Calu3 (cell line): ENCODE measurements around the gene FAM89B. TPM values are rescaled to one million over a fixed set of nuclear protein-coding genes. Genes with fewer than 3 reads are reported as not detected.
"Not testable (repeated sequence)": the region's sequence is repeated elsewhere in the genome, so short reads cannot be mapped to it uniquely, and the experiment has no call there.

Experiments used
- BruUV-seq: library from RNA; stranded (reverse); fragments of 400-500 nt; replicated peaks from 2 replicates; lab custom pipeline; 2021; lab: Mats Ljungman, UMichigan
- CTCF ChIA-PET: fragments of 300-600 bp; sonication (Branson Sonifier 250); formaldehyde crosslinking; loops from one replicate; lab custom pipeline; 2022; ENCODE audit warnings: antibody characterized with exemption; lab: Charles Lee
- DNase-seq: peaks from one replicate; pipeline ENCODE4 v3.0.0; 2022
- H3K27ac Mint-ChIP-seq: one replicate; pipeline ENCODE4 v1.8.0; 2022; ENCODE audit warnings: mixed read lengths; ENCODE audit not compliant: unreplicated experiment
- H3K27me3 Mint-ChIP-seq: one replicate; pipeline ENCODE4 v1.8.0; 2022; ENCODE audit warnings: mixed read lengths; ENCODE audit not compliant: unreplicated experiment
- H3K36me3 Mint-ChIP-seq: one replicate; pipeline ENCODE4 v1.8.0; 2022; ENCODE audit warnings: mild to moderate bottlenecking, moderate library complexity, mixed read lengths; ENCODE audit not compliant: insufficient read depth, unreplicated experiment
- H3K4me1 Mint-ChIP-seq: one replicate; pipeline ENCODE4 v1.8.0; 2022; ENCODE audit warnings: mild to moderate bottlenecking, low read depth, mixed read lengths; ENCODE audit not compliant: unreplicated experiment
- H3K4me3 Mint-ChIP-seq: one replicate; pipeline ENCODE4 v1.8.0; 2022; ENCODE audit warnings: mild to moderate bottlenecking, low read depth, moderate library complexity, mixed read lengths; ENCODE audit not compliant: unreplicated experiment
- H3K9me3 Mint-ChIP-seq: one replicate; pipeline ENCODE4 v1.8.0; 2022; ENCODE audit warnings: low read depth, mixed read lengths; ENCODE audit not compliant: unreplicated experiment
- intact Hi-C: fragments of 100-400 bp; cut with micrococcal nuclease; formaldehyde crosslinking; loops from one replicate; pipeline ENCODE4 v1.10.0; 2022; ENCODE audit not compliant: unreplicated experiment
- total RNA-seq: library from RNA; stranded (reverse); gene quantifications from 2 replicates; pipeline ENCODE4 v1.2.3, GENCODE V29; 2022
- TF ChIP-seq, protein P1 (sequence below): fragments of 200-600 bp; IDR thresholded peaks from one replicate; pipeline ENCODE4 v1.8.0; 2022; ENCODE audit warnings: antibody characterized with exemption; ENCODE audit not compliant: unreplicated experiment

The FAM89B gene
- total RNA-seq, 1 experiment from 2014 or later: 29.8 TPM

DNA sequence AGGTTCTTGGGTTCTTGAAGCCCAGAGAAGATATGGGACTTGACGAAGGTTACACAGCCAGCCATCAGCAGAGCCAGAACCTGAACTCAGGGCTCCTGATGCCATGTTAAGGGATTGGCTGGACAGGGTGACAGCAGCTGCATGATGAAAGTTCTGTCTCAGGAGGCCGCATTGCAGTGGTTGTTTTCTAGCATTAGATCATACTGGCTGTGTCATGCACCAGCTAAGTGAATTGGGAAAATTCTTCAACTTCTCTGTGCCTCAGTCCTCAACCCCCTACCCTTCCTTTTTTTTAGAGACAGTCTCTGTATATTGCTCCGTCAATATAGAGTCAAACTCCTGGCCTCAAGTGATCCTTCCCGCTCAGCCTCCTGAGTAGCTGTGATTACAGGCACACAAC lies 8.7 kb upstream of the FAM89B start:
- intact Hi-C loops: no loop called here
- Mint-ChIP-seq H3K27ac (no peak overlapping the region), H3K4me3 (no peak overlapping the region), H3K36me3 (peaks cover 21% of the 10 kb centered on the region), H3K4me1 (peaks cover 47% of the 10 kb centered on the region), H3K9me3 (no peaks in the 10 kb centered on the region), H3K27me3 (no peaks in the 10 kb centered on the region)
- TF ChIP-seq, protein P1, sequence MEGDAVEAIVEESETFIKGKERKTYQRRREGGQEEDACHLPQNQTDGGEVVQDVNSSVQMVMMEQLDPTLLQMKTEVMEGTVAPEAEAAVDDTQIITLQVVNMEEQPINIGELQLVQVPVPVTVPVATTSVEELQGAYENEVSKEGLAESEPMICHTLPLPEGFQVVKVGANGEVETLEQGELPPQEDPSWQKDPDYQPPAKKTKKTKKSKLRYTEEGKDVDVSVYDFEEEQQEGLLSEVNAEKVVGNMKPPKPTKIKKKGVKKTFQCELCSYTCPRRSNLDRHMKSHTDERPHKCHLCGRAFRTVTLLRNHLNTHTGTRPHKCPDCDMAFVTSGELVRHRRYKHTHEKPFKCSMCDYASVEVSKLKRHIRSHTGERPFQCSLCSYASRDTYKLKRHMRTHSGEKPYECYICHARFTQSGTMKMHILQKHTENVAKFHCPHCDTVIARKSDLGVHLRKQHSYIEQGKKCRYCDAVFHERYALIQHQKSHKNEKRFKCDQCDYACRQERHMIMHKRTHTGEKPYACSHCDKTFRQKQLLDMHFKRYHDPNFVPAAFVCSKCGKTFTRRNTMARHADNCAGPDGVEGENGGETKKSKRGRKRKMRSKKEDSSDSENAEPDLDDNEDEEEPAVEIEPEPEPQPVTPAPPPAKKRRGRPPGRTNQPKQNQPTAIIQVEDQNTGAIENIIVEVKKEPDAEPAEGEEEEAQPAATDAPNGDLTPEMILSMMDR: no peak
- no TSS peak for BruUV-seq
- no peak for DNase-seq
- CTCF ChIA-PET: interaction anchor here (1.0 kb wide), 1 partner anchor 13 kb away, joined by 3 read pairs; no protein-coding TSS in a partner anchor

DNA sequence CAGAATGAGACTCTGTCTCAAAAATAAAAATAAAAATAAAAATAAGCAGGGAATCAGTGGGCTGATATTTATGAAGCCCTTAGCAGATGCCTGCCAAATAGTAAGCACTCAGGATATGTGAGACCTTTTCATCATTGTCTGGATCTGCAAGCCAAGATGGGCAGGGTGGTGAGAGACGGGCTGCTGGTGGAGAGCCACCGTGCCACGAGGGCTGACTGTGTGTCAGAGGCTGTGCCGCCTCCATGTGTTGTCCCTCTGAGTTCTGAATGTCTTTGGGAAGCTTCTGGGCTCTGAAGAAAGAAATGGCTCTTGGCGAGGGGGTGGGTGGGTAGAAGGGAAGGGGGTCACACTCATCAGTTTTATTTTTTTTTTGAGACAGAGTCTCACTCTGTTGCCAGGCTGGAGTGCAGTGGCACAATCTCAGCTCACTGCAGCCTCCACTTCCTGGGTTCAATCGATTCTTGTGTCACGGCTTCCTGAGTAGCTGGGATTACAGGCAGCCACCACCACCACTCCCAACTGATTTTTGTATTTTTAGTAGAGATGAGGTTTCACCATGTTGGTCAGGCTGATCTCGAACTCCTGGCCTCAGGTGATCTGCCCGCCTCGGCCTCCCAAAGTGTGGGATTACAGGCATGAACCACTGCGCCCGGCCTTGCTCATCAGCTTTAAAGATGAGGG lies 7.3 kb upstream of the FAM89B start:
- Mint-ChIP-seq H3K36me3 (peaks cover 33% of the 10 kb centered on the region), H3K4me1 (peaks cover 45% of the 10 kb centered on the region)
- DNase-seq, BruUV-seq, intact Hi-C loops, H3K4me3 Mint-ChIP-seq, CTCF ChIA-PET, H3K27me3 Mint-ChIP-seq, H3K9me3 Mint-ChIP-seq, H3K27ac Mint-ChIP-seq: not testable (repeated sequence)

DNA sequence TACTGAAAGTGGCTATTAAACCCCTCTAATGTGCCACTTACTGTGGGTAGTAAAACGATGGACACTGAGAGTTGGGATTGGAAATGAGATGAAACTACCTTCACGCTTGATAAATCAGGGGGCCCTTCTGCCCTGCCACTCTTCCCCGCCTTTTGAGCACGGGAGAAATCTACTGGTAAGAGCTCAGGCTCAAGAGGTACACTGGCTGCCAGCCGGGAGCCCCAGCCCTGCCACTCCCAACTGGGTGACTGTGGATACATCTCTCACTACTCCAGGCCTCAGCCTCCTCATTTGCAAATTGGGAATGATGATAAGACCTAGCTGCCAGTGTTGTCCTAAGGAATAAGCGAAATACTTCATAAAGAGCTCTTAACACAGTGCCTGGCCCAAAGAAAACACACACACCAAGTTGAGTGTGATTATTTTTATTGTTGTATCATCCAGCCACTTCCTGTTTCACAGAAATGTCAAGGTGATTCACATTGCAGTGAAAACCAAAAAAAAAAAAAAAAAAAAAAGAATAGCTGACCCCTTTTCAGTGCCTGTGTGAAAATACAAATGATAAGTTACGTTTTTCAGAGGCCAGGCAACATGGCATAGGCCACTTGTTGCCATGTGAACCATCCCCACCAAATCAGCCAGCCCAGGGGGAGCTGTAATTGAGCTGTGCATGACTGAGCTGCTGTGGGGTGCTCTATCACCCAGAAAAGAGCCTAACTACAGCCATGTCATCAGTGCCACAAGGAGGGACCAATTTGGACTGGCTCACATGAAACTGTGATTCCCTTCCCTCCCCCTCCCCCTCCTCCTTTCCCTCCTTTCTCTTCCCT lies 6.5 kb upstream of the FAM89B start:
- Mint-ChIP-seq H3K27ac (no peak overlapping the region), H3K9me3 (no peaks in the 10 kb centered on the region), H3K36me3 (peaks cover 34% of the 10 kb centered on the region), H3K27me3 (no peaks in the 10 kb centered on the region), H3K4me3 (no peak overlapping the region), H3K4me1 (peaks cover 40% of the 10 kb centered on the region)
- intact Hi-C loops: no loop called here
- no TSS peak for BruUV-seq
- no peak for DNase-seq
- CTCF ChIA-PET: no interaction called here
- TF ChIP-seq, protein P1: no peak

DNA sequence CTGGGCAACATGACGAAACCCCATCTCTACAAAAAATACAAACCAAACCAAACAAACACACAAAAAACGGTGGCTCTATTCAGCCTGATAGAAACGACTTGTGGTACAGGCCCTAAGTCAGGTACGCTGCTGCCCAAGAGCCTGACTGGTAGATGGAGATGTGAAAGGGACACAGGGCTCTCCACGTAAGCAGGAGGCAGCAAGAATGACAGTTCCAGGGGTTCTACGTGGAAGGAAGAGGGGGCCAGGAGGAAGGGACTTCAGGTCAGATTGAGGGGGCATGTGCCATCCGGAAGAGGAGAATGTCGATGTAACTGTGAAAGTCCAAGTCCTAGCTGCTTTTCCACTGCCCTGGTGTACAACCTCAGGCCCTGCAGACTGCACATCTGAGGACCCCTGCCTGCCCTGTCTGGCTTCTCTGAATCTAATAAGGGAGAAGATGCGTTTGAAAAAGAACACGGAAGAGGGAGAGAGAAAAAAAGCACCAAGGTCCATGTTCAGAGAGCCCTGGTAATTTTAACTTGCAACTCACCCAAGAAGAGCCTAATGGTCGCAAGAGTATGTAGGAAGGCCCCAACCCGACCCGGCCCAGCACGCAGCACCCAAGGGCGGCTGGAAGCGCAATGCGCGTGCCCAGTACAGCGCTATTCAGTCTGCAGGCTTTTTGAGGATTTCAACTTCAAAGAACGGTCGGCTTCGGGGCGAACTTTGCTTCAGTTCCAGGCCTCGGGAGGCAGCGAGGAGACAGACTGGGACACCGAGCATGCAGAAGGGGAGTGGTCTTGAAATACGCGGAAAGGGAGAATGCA lies 3.0 kb upstream of the FAM89B start:
- peak overlapping the region; percentile 79 for H3K4me3 Mint-ChIP-seq
- TF ChIP-seq, protein P1: no peak
- peak overlapping the region; percentile 88 for H3K27ac Mint-ChIP-seq
- no peak for DNase-seq
- no peaks in the 10 kb centered on the region for H3K9me3 Mint-ChIP-seq
- peaks cover 63% of the 10 kb centered on the region for H3K36me3 Mint-ChIP-seq
- TSS peak; percentile 68 for BruUV-seq
- intact Hi-C loops: no loop called here
- CTCF ChIA-PET: interaction anchor here (0.6 to 4.0 kb wide), 4 partner anchors 10 to 60 kb away, joined by 3 to 39 read pairs (median 12); partner anchors contain the start of genes LTBP3 and PCNX3
- H3K4me1 Mint-ChIP-seq: peaks cover 46% of the 10 kb centered on the region
- no peaks in the 10 kb centered on the region for H3K27me3 Mint-ChIP-seq
